ENCODE data around the gene GATM. TPM values are rescaled to one million over a fixed set of nuclear protein-coding genes. Genes with fewer than 3 reads are reported as not detected.

Gene GATM
- total RNA-seq, 2 donors from 2014 or later, result 12.9 to 254 TPM

DNA sequence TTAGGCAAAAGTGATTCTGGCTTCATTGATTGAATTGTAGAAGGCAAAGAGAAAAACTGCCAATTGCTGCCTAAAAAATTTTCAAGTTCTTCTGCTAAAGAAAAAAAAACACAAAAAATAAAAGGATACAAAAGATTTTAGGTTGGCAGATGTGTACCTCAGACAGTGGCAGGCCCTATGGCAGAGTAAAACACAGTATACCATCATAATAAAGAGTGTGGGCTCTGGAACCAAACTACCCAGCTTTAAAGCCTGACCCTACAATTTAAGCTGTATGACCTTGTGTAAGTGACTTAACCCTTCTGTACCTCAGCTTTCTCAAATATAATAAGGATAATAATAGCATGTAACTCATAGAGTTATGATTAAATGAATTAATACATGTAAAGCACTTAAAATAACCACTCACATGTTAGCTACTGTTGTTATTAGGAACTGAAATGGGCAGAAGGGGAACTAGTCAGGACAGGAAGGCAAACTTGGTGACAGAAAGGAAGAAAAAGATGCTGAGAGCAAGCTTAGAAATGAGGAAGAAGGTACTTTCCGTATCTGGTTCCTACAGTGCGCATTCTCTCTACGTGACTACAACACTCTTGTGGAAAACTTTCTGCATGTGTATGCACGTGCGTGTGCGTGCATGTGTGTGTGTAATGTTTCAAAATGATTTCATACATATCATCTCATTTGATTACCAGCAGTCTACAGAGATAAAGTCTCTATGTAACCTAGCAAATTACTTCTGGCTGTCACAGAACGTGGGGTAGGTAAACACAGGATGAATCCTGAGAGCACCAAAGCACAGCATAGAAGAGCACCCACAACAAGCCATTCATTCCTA, 13.6 kb upstream of the GATM start:
- Histone ChIP-seq H3K36me3 (no peaks in the 10 kb centered on the region), H3K4me1 (replicated peaks) (no peaks in the 10 kb centered on the region), H3K4me3 (no peak overlapping the region), H3K27ac (no peak overlapping the region), H3K9me3 (no peaks in the 10 kb centered on the region), H3K27me3 (replicated peaks; ENCODE audit: insufficient read depth) (no peaks in the 10 kb centered on the region)
- WGBS, result 68% methylated on average over 7 of the region's 7 CpGs
- TF ChIP-seq POLR2A (IDR thresholded peaks at IDR 0.05), result no peak
- TF ChIP-seq, protein P1, sequence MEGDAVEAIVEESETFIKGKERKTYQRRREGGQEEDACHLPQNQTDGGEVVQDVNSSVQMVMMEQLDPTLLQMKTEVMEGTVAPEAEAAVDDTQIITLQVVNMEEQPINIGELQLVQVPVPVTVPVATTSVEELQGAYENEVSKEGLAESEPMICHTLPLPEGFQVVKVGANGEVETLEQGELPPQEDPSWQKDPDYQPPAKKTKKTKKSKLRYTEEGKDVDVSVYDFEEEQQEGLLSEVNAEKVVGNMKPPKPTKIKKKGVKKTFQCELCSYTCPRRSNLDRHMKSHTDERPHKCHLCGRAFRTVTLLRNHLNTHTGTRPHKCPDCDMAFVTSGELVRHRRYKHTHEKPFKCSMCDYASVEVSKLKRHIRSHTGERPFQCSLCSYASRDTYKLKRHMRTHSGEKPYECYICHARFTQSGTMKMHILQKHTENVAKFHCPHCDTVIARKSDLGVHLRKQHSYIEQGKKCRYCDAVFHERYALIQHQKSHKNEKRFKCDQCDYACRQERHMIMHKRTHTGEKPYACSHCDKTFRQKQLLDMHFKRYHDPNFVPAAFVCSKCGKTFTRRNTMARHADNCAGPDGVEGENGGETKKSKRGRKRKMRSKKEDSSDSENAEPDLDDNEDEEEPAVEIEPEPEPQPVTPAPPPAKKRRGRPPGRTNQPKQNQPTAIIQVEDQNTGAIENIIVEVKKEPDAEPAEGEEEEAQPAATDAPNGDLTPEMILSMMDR (IDR thresholded peaks at IDR 0.05), result no peak
- no peak for TF ChIP-seq POLR2AphosphoS5 (IDR thresholded peaks at IDR 0.05)
- intact Hi-C loops (cut with DNase I), result no loop called here
- no peak for DNase-seq (ENCODE audit: low spot score)

DNA sequence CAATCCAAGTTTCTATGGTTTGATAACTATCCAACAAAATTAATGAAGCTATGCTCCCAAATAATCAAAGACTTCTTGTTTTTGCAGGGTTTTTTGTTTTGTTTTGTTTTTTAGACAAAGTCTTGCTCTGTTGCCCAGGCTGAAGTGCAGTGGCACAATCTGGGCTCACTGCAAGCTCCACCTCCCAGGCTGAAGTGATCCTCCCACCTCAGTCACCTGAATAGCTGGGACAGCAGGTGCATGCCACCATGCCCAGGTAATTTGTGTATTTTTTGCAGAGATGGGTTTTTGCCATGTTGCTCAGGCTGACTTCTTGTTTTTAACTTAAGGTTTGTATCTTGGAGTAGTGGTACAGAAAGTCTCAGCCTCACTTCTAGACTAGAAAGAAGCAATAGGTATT, 11.0 kb upstream of the GATM start:
- intact Hi-C loops (cut with DNase I), result no loop called here
- TF ChIP-seq, protein P1 (IDR thresholded peaks at IDR 0.05), result no peak
- TF ChIP-seq POLR2AphosphoS5 (IDR thresholded peaks at IDR 0.05) (no peak), POLR2A (IDR thresholded peaks at IDR 0.05) (no peak)
- H3K36me3 ChIP-seq, result no peaks in the 10 kb centered on the region
- peaks cover 2% of the 10 kb centered on the region for H3K27me3 ChIP-seq (replicated peaks; ENCODE audit: insufficient read depth)
- no peak overlapping the region for H3K4me3 ChIP-seq
- no peak overlapping the region for H3K27ac ChIP-seq
- H3K4me1 ChIP-seq (replicated peaks), result no peaks in the 10 kb centered on the region
- H3K9me3 ChIP-seq, result no peaks in the 10 kb centered on the region
- no peak for DNase-seq (ENCODE audit: low spot score)

DNA sequence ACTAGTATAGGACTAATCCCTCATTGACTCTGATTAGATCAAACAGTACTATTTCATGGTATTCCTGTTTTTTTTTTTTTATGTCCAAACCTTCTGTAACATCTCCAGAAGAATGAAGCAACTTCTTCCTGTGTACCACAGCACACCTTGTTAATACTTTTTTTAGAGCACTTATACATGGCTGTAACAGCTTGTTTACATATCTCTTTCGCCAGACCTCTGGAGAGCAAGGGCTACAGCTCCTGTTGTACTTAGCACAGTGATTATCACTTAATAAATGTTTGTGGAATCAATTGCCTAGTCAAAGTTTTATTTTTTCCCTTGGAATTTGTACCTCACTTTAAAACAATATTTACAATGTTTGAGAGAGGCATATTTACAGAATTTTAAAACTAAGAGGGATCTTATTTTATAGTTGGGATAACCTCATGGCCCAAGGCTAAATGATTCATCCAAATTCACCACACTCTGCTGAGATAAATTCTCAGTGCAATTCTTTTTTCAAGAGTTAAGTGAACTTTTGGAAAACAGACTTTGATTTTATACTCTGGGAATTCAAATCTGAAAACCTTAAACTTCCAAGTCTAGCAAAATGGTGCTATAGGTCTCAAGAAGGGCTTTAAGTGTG, 9.2 kb upstream of the GATM start:
- WGBS, result 15% methylated on average over 1 of the region's 1 CpG
- H3K4me1 ChIP-seq (replicated peaks), result no peaks in the 10 kb centered on the region
- TF ChIP-seq POLR2AphosphoS5 (IDR thresholded peaks at IDR 0.05), result peak; percentile 75
- TF ChIP-seq POLR2A (IDR thresholded peaks at IDR 0.05), result no peak
- TF ChIP-seq, protein P1 (IDR thresholded peaks at IDR 0.05), result no peak
- no peak overlapping the region for H3K27ac ChIP-seq
- H3K36me3 ChIP-seq, result no peaks in the 10 kb centered on the region
- intact Hi-C loops (cut with DNase I), result no loop called here
- H3K9me3 ChIP-seq, result no peaks in the 10 kb centered on the region
- peaks cover 2% of the 10 kb centered on the region for H3K27me3 ChIP-seq (replicated peaks; ENCODE audit: insufficient read depth)
- no peak overlapping the region for H3K4me3 ChIP-seq
- peak; percentile 32 for DNase-seq (ENCODE audit: low spot score)

DNA sequence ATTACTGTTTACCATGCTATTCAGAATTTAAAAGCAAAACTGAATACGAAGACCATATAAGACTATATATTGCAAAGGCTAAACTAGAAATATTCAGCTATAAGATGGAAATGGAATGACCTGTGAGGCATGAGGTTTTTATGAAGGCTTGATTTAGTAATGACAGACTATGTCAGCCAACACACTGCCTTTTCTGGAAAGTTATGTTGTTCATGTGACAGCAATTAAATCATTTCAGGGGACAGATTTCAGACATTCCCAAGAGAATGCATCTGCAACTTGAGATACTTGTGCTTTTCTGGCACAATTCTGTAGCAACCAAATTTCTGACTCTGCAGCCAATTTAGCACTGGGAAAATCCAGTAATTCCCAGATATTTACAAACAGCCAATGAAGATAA, 8.6 kb upstream of the GATM start:
- Histone ChIP-seq H3K27me3 (replicated peaks; ENCODE audit: insufficient read depth) (peaks cover 2% of the 10 kb centered on the region), H3K4me3 (no peak overlapping the region), H3K36me3 (no peaks in the 10 kb centered on the region), H3K9me3 (no peaks in the 10 kb centered on the region), H3K4me1 (replicated peaks) (no peaks in the 10 kb centered on the region), H3K27ac (peak overlapping the region in 1 of 2 donors; percentile 19)
- no peak for DNase-seq (ENCODE audit: low spot score)
- no peak for TF ChIP-seq POLR2A (IDR thresholded peaks at IDR 0.05)
- no peak for TF ChIP-seq POLR2AphosphoS5 (IDR thresholded peaks at IDR 0.05)
- TF ChIP-seq, protein P1 (IDR thresholded peaks at IDR 0.05), result no peak
- intact Hi-C loops (cut with DNase I), result no loop called here
- 80% methylated on average over 1 of the region's 1 CpG for WGBS
